GM12872 (cell line): ENCODE data around the gene PLXNC1.

Experiments used
- TF ChIP-seq, protein P1 (sequence below): IDR thresholded peaks from 3 replicates; pipeline ENCODE4 v1.5.1; 2011; ENCODE audit warnings: low read depth, mild to moderate bottlenecking, low read length, moderate library complexity; ENCODE audit not compliant: insufficient read depth

PLXNC1 gene

DNA sequence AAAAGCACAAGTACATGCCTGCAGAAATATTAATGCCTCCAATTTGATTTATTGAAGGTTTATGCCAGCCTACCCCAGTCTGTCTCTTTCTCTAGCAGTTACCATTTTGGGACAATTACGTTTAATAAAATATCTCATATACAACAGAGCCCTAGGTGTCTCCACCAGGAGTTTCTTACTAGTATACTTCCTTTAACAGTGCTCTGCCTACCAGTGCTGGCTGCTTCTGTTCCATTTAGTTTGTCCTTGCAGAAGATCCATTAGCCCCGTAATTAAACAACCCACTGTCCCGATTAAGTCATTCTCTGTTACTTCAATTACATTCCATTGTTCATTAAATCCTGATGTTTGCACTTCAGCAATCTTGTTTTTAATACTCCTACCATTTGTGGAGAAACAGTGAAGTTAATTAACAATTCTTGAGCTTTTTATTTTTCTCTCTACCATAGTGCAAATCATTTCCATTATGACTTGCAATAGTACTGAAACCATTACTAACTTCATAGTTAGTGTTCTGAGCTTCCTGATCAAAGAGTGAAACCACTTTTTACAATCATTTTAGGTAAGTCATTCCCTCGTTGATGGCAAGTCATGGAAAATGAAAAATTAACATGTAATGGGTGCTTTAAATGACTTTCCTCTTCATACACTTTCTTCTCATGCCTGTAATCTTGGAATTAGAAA lies 121.1 kb downstream of the PLXNC1 start:
- TF ChIP-seq, protein P1, sequence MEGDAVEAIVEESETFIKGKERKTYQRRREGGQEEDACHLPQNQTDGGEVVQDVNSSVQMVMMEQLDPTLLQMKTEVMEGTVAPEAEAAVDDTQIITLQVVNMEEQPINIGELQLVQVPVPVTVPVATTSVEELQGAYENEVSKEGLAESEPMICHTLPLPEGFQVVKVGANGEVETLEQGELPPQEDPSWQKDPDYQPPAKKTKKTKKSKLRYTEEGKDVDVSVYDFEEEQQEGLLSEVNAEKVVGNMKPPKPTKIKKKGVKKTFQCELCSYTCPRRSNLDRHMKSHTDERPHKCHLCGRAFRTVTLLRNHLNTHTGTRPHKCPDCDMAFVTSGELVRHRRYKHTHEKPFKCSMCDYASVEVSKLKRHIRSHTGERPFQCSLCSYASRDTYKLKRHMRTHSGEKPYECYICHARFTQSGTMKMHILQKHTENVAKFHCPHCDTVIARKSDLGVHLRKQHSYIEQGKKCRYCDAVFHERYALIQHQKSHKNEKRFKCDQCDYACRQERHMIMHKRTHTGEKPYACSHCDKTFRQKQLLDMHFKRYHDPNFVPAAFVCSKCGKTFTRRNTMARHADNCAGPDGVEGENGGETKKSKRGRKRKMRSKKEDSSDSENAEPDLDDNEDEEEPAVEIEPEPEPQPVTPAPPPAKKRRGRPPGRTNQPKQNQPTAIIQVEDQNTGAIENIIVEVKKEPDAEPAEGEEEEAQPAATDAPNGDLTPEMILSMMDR: no peak

DNA sequence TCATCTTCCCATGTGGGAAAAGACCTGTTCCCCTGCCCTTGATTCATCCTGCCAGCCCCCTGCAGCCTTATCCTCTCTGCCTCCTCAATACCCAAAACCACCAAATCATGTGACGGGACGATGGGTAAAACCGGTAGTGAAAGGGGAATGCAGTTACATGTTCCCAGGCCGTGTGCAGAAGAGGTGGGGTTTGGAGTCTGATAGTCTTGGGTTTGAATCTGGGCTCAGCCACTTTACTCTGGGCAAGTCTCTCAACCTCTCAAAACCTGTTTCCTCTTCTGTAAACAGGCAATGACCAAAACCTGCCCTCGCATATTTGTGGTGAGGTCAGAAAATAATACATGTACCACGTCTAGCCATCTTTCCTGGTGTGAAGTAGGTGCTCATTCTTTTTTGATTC lies 123.0 kb downstream of the PLXNC1 start:
- TF ChIP-seq, protein P1: no peak

DNA sequence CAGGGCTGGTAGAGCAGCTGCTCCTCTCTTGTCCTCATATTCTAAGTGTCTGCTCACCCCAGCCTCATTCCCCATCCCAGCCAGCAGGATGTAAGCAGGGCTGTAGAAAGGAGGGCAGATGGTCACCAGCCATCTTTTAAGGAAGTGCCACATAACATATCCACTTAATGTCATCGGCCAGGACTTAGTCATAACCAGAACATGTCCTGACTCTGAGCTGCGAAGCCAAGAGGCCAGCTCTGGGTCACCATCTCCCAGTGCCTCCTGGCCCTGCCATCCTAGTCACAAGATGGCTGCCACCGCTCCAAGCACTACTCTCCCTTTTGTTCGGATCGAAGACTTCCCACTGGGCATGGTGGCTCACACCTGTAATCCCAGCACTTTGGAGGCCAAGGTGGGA lies 123.9 kb downstream of the PLXNC1 start:
- TF ChIP-seq, protein P1: no peak

DNA sequence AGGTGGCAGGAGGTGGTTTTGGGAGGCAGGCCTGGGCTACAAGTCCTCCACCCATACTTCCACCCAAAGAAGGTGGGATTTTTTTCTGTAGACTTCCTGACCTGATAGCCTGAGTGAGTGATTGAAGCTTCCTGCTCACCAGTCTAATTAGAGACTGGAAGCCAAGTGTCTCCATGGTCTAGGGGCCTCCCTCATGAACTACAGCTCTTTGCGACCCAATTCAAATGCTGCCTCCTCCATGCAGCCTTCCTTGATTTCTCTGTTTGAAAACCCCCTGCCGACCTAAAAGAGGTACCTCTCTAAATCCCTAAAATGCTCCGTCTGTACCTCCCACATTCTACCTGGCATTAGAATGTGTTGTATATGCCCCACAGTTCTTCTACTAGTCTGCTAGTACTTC lies 124.9 kb downstream of the PLXNC1 start:
- TF ChIP-seq, protein P1: no peak

DNA sequence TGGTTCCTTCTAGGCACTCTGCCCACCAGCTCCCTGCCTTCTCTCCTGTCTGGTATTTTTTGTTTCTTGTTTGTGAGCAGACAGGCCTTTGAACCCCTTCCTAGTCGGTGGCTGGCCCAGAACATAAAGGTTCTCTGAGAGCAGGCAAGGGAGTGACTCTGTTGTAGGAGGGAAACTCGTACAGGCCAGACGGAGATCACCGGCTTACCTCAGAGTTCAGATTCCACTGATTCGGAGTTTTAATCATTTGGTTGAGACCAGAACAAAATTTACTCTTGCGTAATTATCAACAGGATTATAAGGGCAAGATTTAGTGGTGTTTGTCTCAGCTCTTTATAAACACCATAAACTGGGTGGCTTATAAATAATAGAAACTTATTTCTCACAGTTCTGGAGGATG lies 128.3 kb downstream of the PLXNC1 start:
- TF ChIP-seq, protein P1: no peak

DNA sequence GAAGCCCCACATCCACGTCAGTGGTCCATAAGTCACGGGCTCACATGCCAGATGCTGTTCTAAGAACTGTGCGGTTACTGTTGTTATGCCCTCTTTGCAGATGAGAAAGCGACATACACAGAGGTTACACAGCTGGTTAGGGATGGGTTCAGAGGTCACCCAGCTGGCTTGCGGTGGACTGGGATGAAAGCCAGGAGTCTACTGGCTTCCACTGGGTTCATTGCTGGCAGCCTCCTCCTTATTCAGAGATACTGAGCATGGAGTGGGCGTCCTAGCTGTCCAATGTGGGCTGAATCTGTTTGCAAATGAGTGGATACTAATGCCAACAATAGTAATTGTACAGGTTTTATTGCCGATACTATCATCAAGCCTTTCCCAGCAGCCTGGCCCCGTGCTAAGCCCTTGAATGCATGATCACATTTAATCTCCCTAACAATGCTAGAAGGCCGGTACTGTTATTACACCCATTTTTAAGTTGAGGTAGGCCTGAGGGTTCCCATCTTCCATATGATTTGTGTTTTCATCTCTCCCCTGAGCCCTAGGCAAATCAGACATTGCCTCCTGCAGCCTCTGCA lies 129.1 kb downstream of the PLXNC1 start:
- TF ChIP-seq, protein P1: no peak

DNA sequence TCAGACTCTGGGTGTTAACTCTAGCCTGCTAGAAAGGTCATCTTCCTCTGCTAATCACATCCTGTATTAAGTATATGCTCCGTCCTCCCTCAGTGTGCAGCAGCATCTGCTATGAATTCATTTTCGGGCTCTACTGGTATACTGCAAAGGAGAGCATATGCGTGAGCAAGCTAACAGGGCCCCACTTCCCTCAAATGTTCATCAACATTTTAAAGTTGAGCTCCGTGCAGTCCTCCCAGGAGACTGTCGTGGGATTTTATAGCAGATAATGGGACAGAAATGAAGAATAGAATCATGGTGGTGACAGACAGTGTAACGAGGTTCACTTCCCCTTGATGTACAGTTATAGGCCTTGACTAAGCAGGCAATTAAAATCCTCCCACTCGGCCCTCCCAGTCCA lies 131.7 kb downstream of the PLXNC1 start:
- TF ChIP-seq, protein P1: no peak
